GM19468 (cell line): ENCODE data around the gene FRMPD1.
A peak's percentile ranks its signal among the peaks of the same experiment; 100 is the strongest.
"Not testable (repeated sequence)": the region's sequence is repeated elsewhere in the genome, so short reads cannot be mapped to it uniquely, and the experiment has no call there.

Source experiments
- ATAC-seq: cut with Tn5 transposase; IDR thresholded peaks from one replicate; pipeline ENCODE4 v1.9.1; 2021; ENCODE audit warnings: mild to moderate bottlenecking, moderate library complexity, moderate number of reproducible peaks; ENCODE audit not compliant: unreplicated experiment; ENCODE audit errors: extremely low read depth

FRMPD1 gene, protein sequence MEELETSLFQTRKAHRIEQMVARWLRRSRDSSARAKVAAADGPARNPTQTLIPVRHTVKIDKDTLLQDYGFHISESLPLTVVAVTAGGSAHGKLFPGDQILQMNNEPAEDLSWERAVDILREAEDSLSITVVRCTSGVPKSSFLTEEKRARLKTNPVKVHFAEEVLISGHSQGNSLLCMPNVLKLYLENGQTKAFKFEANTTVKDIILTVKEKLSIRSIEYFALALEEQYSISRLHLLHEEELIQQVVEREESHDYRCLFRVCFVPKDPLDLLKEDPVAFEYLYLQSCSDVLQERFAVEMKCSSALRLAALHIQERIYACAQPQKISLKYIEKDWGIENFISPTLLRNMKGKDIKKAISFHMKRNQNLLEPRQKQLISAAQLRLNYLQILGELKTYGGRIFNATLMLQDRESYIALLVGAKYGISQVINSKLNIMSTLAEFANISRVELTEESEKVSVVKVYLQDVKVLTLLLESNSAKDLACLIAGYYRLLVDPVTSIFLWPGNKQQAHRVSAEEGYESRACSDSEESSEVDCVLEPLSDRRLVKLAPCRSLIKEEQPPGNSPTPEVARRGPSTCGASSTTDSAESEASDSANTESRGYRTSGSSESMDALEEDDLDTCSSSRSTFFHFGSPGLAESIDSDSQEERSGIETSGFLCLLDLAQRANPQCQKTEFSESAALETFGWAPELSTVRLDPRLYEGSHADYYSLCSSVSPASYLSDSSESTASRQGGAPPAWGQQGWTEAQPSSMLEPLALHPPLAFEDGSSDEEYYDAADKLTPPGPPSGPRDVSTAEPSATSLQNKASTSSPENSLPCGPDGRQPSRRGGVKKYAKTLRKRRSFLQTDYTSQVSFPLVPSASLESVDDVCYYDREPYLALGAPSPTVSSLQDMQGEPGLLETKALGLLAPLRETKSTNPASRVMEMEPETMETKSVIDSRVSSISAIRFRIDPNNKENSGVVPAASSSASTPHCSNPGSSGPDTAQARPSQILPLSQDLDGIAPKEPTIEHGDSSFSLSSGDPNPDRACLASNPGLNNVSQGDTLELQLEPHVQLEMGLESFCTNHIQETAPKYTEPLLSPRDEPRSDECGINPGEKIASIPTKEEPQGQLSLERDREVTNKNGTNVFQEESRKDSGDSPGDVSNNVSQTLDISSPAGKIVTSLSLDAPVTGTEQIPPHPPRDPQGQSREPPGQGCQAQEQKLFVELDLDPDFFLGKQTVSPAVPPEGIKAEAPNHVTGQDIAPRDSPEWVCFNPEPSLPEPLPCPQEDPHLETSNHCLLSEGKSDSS (N-terminal part only)

DNA sequence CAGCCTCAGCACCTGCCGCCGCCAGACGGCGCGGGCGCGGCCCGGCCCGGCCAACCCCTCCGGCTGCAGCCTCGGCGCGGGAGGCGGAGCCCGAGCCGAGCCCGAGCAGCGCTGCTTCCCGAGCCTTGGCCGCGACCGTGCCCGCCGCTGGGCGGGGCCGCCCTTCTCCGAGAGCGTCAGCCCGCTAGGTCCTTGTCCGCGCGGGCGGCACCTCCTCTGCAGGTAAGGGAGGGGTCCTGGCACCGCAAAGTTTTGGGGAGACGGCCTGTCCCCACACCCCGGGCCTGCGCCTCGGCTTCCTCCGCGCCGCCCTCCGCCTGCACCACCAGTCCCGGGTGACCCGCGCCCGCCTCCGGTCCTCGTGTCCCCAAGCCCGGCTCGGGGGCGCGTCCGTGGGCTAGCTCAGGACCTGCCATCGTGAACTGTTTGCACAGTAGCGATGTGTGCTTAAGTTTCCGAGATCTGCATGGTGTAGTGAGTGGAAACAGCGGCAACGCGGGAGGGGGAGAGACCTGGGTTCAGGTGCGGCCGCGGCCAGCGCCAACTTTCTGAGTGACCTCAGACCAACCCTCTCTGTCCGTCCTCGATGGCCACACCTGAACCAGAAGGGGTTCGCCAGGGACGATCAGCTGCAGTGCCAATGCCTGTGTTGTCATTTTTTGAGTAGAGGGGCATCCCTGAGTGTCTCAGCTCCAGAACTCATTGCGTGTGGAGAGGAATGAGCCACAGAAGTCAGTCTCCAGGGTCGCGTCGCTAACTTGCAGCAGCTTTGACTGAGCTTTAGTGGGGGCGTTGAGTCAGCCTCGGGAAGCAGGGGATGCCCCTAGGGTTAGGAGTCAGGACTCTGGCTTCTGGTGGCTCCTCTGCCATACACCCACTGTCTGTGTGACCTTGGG lies at the start of gene FRMPD1:
TSS of gene FRMPD1 (plus strand) at position 82 of the 896 bp plus-strand sequence. CDS start 41,688 bp downstream, outside the sequence.
- peak; percentile 34 for ATAC-seq

DNA sequence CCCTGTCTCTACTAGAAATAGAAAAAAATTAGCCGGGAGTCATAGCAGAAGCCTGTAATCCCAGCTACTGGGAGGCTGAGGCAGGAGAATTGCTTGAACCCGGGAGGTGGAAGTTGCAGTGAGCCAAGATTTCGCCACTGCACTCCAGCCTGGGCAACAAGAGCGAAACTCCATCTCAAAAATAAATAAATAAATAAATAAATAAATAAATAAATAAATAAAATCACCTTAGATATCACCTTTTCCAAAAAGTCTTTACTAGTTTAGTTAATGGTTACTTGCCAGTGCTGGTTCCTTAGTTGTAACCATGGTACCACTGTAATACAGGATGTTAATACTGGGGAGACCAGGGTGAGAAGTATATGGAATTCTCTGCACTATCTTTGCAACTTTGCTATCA lies 48.7 kb upstream of the FRMPD1 start:
- not testable (repeated sequence) for ATAC-seq

DNA sequence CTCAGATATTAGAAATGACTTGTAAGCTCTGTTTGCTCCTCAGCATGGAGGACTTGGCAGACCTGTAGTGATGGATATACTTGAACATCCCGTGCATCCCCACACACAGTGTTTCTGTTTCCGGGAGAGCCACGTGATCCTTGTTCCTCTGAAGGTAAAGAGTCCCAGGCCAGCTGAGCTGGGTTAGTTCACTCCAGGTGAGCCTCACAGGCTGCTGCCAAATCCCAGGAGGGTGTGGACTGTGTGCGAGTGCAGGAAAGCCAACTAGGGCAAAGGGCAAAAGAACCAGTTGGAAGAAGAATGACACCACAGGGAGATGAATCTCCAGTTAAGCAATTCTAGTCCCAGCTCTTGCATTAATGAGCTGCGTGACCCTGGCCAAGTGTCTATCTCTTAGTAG lies 47.9 kb upstream of the FRMPD1 start:
- ATAC-seq, result no peak

DNA sequence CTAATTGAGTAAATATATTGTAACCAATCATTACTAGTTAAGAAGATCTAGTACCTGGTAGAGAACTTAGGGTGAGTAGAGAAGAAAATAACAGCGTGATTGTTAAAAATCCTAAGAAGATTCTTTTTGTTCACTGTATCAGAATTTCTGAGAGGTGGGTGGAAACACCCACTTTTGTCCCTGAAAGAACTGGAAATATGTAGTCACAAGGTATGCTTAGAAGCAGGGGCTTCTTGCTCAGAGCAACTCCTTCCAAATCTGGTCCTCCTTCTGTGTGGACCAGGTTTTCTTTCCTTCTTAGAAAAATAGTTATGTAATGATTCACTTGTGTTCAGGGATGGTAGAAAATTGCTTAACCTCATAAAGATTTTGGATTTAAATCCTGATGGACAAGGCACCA lies 46.5 kb upstream of the FRMPD1 start:
- no peak for ATAC-seq

DNA sequence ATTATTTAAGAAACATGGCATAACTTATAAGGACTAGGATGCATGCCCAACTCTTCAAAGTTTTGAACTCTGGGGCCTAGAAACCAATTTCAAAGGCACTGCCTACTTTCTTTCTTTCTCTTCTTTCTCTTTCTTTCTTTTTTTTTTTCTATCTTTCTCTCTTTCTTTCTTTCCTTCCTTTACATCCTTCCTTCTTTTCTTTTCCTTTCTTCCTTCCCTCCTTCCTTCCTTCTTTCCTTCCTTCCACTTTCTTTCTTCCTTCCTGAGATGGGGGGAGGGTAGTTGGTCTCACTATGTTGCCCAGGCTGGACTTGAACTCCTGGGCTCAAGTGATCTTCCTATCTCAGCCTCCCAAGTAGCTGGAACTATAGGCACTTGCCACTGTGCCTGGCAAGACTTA lies 42.5 kb upstream of the FRMPD1 start:
- no peak for ATAC-seq

DNA sequence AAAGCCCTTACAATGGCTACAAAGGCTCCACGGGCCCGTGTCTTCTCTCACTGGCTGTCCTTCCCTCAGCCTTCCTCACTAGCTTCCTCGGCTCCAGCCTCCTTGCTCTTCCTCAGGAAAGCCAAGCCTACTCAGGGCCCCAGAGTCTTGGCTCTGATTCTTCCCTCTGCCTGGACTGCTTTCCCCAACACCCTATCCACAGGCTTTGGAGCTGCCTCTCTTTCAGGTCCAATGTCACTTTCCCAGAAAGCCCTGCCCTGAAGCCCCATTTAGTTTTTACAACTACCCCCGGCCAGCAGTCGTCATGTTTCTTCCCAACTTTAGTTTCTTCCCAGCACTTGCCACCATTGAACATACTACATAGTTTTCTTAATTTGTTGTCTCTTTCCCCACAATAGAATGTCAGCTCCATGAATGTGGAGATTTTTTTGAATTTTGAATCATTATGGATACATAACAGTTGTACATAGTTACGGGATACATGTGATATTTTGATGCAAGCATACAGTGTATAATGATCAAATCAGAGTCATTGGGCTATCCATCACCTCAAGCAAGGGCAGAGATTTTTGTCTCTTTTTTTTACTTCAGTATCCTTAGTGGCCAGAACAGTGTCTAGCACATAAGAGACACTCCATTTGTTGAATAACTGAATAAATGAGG lies 40.9 kb upstream of the FRMPD1 start:
- no peak for ATAC-seq

DNA sequence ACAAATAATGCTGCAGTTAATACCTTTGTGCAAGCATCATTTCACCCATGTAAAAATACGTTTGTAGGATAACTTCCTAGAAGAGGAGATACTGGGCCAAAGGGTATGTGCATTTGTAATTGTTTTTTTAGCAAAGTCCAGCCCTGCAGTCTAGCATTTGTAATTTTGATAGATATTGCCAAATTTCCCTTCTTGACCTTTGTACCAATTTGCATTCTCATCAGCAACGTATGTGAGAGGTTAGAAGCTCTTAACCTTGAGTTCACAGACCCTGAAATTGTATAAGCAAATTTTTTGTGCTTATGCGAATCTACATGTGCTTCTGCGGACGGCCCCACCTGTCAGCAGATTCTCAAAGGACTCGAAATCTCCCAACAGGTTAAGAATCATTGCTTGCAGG lies 39.7 kb upstream of the FRMPD1 start:
- no peak for ATAC-seq

DNA sequence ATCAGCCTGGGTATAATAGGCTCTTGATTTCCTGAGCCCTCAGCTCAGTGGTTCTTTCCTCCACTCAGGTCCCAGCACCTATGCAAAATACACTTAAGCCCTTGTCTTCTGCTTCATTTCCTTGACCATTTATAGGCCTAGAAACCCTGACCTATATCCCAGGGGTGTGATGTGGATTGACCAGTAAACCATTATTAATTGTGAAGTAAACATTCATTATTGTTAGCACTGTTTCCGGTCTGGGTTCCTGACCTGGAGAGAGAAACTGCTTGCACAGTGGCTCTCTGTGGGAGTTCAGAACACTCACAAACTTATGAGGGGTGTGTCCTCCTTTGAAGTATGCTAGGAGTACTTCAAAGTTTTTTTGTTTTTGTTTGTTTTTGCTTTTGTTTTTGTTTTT lies 38.8 kb upstream of the FRMPD1 start:
- no peak for ATAC-seq

DNA sequence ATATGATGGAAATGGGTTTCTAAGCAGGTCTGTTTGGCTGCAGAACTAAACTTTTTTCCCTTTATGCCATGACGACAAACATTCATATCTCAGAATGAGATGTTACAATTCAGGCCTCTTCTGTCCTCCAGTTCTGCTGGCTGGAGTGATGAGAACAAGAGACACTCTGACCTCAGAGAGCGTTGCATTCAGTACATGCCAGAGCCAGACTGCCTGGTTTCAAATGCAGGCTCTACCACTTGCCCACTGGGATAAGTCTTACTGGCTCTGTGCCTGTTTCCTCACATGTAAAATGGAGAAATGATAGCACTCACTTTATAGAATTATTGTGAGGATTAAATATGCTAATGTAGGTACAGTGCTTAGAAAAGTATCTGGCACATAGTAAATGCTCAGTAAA lies 33.6 kb upstream of the FRMPD1 start:
- no peak for ATAC-seq

DNA sequence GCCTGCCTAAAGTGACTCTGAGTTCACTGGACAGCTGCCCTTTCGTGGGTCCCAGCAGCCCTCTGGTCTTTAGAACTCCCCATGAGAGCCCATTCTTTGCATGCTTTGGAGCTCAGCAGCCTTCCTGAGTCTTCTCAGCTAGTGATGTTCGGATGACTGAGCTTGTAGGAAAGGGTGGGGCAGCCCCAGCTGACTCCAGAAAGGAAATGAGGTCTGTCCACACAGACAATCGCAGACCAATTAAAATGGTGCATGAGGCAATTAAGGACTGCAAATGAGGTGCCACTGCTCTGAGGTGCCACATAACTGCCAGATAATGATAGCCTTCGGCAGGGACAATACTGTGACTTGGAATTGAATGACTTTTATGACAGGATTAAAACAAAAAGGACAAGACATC lies 32.9 kb upstream of the FRMPD1 start:
- no peak for ATAC-seq

DNA sequence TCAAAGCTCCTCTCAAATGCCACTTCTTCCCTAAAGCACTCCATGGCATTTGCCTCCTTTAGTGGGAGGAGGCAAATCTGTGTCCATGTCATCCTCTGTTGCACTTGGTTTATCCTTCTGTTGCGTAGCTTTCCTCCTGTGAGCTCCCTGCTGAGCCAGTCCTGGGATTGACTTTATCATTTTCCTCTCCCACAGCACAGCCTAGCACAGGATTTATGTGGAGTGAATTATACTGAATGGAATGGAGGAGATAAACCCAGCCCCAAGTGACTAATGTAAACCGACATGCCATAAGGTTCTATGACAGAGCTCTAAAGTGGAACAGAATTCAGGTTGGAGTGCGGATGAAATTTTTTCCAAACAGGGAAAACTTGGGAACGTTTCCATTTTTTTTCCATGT lies 31.9 kb upstream of the FRMPD1 start:
- ATAC-seq, result no peak

DNA sequence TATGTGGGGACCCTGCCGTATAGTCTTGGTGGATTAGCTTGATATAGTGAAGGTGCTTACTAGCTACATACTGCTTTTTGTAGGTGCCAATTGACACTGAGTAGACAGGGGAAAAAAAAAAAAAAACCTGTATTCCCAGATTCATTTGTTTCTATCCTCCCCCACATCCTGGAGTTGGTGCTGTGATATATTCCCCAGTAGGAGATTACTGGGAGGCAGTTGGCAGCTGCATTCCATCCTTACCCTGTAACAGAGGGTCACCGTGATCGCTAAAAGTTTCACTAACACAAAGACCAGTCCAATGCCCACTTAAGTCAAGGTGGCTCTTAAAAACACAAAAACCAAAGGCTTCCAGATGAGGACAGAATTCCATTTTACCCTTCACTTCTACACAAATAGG lies 30.9 kb upstream of the FRMPD1 start:
- ATAC-seq, result no peak

DNA sequence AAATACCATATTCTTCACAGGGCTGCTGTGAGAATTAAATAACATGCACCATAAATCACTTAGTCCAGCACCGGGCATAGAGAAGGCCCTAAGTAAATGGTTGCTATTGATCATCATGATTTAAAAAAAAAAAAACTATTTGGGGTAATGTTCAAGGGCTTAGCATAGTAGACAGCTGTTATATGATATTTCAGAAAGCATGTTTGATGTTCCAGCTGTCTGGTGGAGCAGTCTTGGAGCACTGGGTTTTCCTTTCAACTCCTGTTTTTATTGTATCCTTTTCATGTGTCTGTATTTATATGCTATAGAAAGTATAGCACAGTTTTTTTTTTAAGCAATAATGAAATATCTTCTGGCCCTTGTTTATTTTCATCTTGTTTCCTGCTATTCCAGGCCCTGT lies 30.4 kb upstream of the FRMPD1 start:
- no peak for ATAC-seq

DNA sequence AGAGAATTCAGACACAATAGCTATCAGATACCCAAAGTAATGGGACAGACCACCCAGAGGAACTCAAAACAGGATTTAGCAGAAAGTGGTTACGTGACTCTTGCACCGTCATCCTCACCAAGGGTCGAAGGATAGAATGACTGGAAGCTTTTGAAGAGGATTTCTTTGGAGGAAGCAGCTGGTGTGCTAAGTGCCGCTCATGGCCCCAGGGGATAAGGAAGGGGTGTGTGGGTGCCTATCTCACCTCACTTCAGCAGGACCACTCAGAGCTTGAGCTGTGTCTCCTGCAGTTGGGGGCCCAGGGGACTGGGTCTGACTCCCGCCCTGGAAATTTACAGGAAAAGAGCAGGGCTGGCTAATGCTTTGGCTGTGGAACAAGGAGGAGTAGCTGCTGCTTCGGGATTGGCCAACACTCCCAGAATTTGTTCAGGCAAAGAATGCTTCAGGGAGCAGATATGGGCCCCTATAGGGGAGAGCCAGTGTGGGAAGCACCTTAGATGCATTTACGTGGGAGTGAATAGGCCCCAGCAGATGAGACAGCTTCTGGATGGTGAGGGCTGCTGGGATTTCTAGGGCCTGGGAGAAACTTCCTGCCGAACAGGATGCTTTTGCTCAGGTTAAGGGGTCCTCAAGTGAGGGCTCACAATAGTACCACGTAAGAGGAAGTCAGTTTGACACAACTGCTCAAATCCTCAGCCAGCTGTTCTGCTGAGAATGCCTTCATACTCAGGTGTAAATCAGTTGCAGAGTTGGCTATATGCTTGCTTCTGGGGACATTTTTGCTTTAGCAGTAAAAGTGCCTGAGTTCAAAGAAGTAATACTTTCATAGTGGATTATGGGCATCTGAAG lies 29.3 kb upstream of the FRMPD1 start:
- ATAC-seq, result no peak

DNA sequence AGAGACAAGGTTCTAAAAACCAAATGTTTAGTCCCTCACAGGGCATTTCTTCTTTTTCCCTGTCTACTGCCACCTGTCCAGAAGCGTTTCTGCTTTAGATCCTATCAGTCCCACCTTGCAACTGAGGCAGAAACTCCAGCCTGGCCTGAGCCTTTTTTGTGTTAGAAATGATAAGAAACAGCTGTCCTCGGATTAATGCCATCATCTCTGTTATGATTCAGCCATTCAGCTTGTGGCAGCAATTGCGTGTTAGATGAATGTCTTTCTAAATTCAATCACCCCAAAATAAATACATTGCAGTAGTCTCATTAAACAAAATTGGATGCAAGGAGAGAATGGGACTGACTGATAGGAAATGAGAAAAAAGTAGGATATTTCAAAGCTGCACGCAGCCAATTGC lies 28.3 kb upstream of the FRMPD1 start:
- no peak for ATAC-seq

DNA sequence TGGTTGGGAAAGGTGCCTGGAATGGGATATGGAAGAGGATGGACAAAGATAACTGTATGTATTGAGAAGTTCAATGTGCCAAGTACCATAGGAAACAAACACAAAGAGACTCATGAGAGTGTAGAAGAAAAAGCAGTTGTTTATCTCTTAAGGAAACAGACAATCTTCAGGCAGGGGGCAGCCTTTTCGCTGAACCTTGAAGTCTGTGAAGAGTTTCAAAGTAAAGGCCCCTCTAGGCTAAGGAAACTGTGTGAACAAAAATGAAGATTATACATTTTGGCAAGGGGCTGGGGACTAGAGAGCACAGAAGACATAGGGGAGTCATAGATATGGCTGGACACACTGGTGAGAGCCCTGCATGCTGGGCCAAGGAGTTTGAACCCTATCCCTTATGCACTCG lies 27.5 kb upstream of the FRMPD1 start:
- no peak for ATAC-seq

DNA sequence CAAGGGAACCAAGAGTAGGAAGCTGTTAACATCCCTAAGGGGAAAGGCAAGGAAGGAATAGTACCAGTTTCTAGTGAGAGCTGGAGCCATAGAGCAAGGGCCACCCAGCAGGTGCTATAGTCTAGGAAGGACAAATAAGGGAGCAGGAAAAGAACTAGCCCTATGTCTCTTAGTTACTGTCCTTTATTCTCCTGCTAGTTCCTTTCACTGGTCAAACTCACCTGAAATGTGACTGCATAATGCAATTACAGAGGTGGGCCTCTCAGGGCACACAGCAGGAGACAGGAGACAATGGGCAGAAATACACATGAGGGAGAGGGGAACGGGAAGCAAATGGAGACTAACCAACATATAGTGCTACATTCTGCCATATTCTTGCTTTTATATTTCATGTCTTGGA lies 26.7 kb upstream of the FRMPD1 start:
- no peak for ATAC-seq

DNA sequence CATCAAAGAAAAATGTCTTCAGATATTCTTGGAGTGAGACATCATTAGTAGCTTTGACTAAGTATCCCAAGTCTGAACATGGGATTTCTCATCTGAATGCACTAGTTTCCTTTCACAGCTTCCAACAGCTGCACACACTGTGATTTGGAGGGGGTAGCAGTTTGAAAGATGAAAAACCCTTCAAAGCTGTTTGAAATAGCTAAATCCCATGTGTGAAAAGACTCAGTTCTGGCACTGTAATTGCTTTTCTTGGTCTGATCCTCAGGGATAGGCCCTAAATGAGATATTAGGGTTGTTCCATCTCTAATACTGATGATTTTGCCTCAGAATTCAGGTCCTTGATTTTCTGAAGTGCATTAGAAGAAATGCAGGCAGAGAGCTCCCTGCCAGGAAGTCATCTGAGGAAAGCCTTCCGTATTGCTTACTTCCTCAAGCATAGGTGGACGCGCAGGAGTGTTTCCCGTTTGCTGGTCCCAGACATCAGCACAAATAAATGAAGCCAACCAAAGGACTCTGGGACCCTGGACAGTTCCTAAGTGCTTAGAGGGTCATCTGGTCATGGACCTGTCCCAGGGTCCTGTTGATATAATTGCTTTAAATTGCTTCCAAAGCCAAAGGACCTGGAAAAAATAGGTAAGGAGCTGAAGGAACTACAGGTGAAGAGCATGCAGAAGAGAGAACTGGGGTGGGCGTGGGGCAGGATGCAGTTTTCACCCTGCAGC lies 25.6 kb upstream of the FRMPD1 start:
- ATAC-seq, result no peak
